Activated CD8-positive, alpha-beta memory T cell treated with anti-CD3 and anti-CD28 coated beads, Interleukin-2, amount 50 U/mL, for 24 hours (primary cell): ENCODE results near the gene PHACTR2.

Source experiments
- DNase-seq: peaks from one replicate; pipeline ENCODE4 v3.0.0-alpha.2; 2020; ENCODE audit errors: extremely low read depth

The PHACTR2 gene

GRCh38 chr6:143742070-143742954, 64.5 kb downstream of the PHACTR2 start:
- no peak for DNase-seq

- DNase-seq = no peak
These were observed 65.1 kb downstream of the PHACTR2 start for GRCh38 chr6:143742955-143743255.

GRCh38 chr6:143743301-143744166, 65.8 kb downstream of the PHACTR2 start:
- DNase-seq = no peak

- DNase-seq = no peak
These were observed 66.9 kb downstream of the PHACTR2 start for GRCh38 chr6:143744551-143745165.

- no peak for DNase-seq
These were observed 67.7 kb downstream of the PHACTR2 start for GRCh38 chr6:143745166-143746133.

DNA sequence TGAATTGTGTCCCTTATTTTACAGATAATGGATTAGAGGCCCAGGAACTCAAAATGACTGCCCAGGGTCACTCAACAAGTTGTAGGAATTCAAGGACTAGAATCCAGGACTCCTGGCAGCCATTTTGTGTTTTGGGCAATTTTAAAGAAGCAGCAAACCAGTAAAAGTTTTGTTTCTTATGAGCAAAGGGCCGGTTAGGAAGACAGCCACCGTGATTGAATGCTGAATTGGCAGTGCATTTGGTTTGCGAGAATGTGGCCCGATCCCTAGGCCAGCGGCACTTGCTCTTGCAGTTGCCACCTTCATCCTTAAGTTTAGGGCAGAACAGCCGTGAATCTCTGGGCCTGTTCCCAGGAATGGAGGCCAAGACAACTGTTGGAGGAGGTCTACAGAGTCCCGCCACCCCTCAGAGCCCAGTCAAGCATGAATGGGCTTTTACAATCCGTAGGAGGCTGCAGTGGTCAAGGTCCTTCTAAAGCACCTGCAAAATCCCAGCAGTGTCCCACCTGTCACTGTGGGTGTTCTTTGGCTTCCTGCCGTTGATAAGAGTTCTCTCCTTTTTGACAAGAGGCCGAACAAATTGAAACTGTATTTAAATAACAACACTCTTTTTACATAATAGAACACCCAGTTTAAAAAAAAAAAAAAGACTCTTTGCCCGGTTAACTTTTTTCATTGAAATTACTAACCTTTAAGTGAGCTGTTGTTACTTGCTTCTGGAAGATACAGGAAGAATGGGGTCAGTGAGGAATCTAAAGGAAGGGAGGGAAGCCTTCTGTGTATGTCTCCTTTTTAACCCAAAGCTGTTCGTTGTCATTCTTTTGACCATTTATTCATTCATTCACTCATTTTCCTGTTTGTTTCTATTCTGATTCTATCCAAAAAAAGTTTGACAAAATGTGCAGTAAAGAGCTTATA, 68.7 kb downstream of the PHACTR2 start:
- DNase-seq = no peak

- no peak for DNase-seq
These were observed 69.6 kb downstream of the PHACTR2 start for GRCh38 chr6:143747347-143747842.

DNA sequence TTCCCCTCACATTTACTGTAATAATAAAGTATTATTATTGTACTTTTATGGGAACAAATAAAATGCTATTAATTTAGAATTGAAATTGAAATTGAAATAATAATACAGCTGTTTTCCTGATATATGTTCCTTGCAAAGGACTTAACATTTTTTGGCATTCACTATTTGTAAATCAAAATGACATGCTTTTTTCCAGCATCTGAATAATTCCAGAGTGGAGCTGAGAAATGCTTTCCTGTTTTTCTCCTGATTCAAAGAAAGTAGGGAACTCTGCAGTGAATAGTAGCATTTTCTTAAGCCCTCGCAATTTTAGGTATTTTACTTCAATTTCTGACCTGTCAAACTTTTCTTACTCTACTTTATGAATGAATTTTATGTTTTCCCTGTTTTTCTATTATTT, 72.1 kb downstream of the PHACTR2 start:
- DNase-seq = no peak

DNA sequence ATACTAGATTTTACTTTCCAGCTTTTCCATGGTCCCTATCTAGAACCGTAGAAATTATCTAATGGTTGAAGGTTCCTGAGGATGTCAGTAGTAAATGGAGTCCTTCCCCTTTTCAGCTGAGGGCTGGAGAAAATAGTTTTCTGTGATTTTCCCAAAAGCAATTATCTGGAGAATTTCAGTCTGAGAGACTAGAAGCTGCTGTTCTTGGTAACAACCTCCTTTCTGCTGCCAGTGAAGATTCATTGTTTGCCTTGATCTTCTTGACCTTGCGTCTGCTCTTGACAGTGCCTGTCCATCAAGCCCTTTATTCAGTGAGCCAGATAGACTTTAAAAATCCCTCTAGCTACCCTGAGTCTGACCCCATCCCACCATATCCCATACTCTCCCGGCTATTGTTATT, 73.1 kb downstream of the PHACTR2 start:
- no peak for DNase-seq

DNA sequence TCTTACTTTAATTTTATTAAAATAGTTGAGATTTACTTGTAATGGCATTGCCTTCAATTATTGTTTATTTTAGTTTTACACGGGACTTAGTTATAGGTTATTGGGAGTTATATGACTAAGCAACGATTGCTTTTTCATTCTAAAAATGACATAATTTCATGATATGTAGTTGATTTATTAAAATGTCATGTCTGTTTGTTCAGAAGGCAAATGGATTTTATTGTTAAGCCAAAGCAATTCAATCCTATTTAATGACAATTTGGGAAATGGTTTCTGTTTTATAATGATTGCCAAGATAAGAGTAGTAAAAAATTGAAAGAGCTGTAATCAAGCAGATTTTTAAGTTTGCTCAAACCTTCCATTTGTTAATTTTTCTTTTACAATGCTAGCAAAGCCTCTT, 74.7 kb downstream of the PHACTR2 start:
- no peak for DNase-seq

- DNase-seq = no peak
These were observed 75.9 kb downstream of the PHACTR2 start for GRCh38 chr6:143753678-143754077.

- DNase-seq = no peak
These were observed 76.4 kb downstream of the PHACTR2 start for GRCh38 chr6:143754204-143754603.

DNA sequence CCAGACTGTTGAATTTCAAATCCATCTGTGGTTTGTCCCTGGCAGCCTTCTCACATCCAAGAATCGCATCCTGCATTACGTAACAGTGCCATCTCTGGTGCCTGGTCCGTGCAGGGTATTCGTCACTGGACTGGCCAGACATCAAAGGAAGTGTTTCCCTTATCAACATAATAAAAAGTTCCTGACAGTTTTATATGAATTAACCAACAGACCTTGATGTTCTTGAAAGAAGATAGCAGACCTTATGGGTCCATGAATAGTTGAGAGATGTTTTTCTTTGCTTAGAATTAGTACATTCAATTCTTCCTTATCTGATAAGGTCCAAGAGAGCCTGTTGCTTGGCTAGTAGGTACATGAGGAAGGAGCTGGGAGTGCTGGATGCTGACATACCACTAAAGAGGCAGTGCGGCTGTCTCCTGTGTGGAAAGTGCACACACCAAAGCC, 77.6 kb downstream of the PHACTR2 start:
- DNase-seq = no peak

DNA sequence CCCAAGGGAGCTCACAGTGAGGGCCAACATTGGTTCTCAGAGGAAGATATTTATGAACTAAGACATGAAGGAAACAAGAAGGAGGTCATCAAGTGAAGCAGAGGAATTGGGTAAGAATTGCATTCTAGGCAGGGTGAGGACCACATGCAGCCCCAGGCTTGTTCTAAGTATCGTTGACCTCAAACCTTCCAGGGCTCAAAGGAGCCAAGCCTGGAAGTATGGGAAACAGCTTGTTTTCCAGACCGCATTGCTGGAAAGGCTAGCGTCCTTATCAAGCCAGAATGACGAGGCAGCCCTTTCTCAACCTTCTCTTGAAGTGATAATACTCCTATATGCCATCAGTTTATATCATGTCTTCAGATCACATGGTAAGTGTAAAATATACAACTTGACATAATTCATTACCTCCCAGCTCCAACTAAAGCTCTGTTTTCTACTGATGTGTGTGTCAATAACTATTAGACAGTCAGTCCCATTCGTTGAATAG, 79.6 kb downstream of the PHACTR2 start:
- no peak for DNase-seq

DNA sequence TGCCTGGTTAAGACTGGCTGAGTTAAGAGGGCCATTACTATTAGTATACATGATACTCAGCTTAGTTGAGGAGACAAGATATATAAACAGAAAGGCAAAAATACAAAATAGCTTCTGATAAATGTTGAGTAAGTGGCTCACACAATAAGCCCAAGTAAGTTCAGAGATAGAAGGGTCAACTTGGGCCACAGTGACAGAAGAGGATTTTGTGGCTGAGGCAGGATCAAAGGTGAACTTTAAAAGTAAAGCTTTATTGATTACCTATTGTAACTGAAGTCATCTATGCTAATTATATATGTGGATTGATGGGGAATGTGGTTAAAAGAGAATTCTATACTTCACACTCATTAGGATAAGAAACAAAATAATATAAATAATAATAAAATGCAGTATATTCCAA, 80.8 kb downstream of the PHACTR2 start:
- no peak for DNase-seq

DNA sequence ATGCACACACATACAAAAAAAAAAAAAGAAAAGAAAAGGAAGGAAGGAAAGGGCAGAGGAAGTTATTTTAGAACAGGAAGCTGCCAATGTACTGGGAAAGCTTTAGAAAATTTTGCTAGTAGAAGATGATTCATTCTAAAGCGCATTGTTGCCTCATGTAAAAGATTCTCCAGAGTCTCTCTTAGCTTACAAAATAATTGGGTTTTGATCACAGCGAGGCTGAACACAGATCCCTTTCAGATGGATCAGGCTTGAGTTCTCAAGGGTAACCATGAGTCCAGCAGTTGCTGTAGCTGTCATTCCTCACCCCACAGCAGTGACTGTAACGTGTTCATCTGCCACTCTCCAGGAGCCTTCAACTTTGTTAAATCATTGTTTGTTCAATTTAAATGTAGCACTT, 81.9 kb downstream of the PHACTR2 start:
- DNase-seq = no peak

GRCh38 chr6:143761074-143761473, 83.3 kb downstream of the PHACTR2 start:
- no peak for DNase-seq

- no peak for DNase-seq
These were observed 84.4 kb downstream of the PHACTR2 start for GRCh38 chr6:143762126-143762525.

DNA sequence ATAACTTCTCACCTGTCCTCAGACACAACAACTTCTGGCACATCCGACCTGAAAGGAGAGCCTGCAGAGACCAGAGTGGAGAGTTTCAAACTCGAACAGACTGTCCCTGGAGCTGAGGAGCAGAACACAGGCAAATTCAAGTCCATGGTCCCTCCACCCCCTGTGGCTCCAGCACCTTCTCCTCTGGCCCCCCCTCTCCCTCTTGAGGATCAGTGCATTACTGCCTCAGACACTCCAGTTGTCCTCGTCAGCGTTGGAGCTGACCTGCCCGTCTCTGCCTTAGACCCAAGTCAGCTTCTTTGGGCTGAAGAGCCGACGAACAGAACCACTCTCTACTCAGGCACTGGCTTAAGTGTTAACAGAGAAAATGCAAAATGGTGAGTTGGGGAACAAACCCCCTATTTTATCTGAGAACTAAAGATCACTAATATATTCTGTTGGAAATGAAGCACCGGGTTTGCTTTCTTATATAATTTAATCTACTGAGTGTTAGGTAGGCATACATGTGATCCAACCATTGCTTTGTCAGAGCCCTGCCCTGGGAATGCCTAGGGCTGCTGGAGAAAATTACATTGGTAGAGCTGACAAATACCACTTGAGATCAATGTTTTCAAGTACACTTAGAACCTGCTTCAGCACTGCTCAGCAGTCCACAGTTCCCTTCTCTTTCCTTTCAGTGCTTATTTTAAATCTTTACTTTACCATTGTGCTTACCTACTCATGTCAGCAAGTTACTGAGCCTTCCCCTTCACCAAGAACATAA, 87.8 kb downstream of the PHACTR2 start:
- no peak for DNase-seq
